Right hindlimb (tissue), 1 donor: ENCODE data around the gene ELOVL7.
"Not testable (repeated sequence)": the region's sequence is repeated elsewhere in the genome, so short reads cannot be mapped to it uniquely, and the experiment has no call there.

Source experiments
- DNase-seq: peaks from one replicate; pipeline ENCODE4 v3.0.0-alpha.2; 2018

The ELOVL7 gene

GRCh38 chr5:60792438-60792837 lies 51.6 kb downstream of the ELOVL7 start:
- no peak for DNase-seq

DNA sequence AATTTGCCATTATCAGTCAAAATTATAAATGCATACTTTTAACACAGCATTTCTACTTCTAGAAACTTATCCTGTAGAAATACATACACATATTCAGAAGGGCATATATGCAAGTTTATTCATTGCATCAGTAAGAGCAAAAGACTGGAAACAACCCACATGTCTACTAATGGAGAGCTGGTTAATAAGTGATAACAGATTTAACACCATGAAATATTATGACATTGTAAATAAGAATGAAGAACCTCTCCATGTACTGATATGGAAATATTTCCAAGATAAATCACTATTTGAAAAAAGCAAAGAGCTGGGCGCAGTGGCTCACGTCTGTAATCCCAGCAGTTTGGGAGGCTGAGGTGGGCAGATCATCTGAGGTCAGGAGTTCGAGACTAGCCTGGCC lies 54.5 kb downstream of the ELOVL7 start:
- no peak for DNase-seq

DNA sequence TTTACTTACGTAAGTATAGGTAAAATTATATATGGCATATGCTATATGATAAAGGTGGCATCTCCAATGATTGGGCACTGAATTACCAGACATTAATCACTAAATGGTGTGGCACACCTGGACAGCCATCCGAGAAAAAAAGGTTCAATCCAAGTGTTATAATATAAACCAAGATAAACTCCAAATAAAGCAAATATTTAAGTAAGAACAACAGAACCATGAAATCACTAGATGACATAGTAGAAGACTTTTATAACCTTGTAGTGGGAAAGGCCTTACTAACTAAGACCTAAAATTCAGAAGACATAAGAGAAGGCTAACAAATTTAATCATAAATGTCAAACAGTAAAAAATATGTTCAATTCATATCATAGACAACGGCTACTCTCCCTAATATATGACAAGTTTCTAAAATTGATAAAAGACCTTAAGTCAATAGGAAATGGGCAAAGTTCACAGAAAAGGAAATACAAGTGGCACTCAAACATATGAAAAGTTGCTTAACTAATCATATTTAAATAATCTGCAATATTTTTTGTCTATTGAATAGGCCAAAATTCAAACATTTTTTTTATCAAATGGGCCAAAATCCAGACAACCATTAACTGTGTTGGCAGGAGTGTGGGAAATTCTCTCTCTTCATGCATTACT lies 55.1 kb downstream of the ELOVL7 start:
- DNase-seq: no peak

DNA sequence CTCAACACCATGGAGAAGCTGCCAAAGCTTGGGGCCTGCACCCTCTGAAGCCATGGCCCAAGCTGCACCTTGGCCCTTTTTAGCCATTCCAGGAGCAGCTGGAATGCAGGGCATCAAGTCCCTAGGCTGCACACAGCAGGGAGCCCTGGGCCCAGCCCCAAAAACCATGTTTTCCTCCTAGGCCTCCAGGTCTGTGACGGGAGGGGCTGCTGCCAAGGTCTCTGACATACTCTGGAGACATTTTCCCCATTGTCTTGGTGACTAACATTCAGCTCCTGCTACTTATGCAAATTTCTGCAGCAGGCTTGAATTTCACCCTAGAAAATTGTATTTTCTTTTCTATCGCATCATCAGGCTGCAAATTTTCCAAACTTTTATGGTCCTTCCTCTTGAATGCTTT lies 64.6 kb downstream of the ELOVL7 start:
- no peak for DNase-seq

DNA sequence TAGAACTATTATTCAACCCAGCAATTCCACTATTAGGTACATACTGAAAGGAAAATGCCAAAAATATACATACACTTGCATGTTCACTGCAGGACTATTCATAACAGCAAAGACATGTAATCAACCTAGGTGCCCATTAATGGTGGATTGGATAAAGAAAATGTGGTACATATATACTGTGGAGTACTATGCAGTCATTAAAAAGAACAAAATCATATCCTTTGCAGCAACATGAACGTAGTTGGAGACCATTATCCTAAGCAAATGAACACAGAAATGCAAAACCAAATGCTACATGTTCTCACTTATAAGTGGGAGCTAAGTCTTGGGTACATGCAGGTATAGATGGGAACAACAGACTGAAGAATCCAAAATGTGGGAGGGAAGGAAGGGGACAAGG lies 67.7 kb downstream of the ELOVL7 start:
- DNase-seq: no peak

GRCh38 chr5:60765019-60765709 lies 78.9 kb downstream of the ELOVL7 start:
- DNase-seq: no peak

GRCh38 chr5:60763061-60763460 lies 81.0 kb downstream of the ELOVL7 start:
- no peak for DNase-seq

GRCh38 chr5:60754495-60754894 lies 89.6 kb downstream of the ELOVL7 start:
- no peak for DNase-seq

- no peak for DNase-seq
These were observed 99.4 kb downstream of the ELOVL7 start for GRCh38 chr5:60744682-60745081.

DNA sequence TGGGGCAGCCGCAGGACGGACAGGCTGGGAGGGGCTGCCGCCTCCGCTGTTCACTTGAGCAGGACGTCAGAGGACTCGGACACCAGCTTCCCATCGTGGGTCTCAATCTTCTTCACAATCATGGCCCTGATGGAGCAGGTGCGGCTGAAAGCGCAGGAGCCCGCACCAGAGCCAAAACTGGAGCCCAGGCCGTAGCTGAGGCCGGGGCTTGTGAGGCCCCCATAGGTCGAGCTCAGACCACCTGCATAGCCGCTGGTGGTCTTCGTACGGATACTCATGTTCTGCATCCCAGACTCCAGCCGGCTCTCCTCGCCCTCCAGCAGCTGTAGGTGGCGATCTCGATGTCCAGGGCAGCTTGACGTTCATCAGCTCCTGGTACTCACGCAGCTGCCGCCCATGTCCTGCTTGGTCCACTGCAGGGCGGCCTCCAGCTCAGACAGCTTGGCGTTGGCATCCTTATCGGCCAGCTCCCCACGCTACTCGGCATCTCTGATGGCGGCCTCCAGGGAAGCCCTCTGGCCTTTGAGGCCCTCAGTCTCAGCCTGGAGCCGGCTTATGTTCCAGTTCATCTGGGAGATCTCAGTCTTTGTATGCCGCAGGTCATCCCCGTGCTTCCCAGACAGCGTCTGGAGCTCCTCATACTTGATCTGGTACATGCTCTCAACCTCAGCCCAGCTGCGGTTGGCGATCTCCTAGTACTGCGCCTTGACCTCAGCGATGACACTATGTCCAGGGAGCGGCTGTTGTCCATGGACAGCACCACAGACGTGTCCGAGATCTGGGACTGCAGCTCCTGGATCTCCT lies 100.4 kb downstream of the ELOVL7 start:
- no peak for DNase-seq

GRCh38 chr5:60740322-60740721 lies 103.7 kb downstream of the ELOVL7 start:
- DNase-seq: no peak

- no peak for DNase-seq
These were observed 105.1 kb downstream of the ELOVL7 start for GRCh38 chr5:60738933-60739332.

DNA sequence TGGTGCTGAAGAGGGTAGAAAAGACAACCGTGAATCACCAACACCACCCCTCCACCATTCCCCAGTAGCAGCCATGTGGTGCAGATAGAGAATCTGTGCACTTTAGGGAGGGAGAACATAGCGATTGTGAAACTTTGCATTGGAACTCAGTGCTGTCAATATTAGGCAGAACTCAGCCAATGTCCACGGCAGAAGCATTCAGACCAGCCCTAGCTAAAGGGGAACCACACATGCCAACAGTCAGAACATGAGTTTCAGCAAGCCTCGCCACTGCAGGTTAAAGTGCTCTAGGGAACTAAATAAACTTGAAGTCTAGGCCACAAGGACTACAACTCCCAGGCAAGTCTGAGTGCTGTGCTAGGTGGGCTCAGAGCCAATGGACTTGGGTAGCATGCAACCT lies 105.6 kb downstream of the ELOVL7 start:
- no peak for DNase-seq

GRCh38 chr5:60730858-60731257 lies 113.2 kb downstream of the ELOVL7 start:
- DNase-seq: not testable (repeated sequence)

DNA sequence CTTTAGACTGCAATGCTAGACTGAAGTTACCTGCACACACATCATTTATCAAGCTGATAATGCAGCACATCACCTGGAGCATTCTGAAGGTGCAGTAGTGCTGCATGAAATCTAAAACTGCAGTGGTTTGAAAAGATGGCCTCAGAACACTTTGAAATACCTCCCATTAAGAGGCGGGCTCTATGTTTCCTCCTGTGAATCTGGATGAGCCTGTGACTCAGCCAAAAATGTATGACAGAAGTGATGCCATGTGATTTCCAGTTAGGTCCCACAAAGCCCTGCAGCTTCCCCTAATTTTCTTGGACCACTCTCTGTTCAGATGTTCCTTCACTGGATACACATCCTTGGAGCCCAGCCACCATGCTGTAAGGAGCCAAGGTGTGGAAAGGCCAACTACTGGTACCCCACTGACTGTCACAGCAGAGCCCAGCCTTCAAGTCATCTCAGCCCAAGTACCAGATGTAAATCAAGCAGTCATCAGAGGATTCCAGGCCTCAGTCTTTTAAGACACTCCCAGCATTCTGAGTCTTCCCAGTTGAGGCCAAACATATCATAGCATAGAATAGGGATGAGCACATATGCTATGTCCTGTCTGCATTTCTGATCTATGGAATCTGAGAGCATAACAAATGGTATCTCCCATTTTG lies 116.9 kb downstream of the ELOVL7 start:
- DNase-seq: no peak

- DNase-seq: no peak
These were observed 119.9 kb downstream of the ELOVL7 start for GRCh38 chr5:60724126-60724525.

- no peak for DNase-seq
These were observed 121.7 kb downstream of the ELOVL7 start for GRCh38 chr5:60722416-60722815.

DNA sequence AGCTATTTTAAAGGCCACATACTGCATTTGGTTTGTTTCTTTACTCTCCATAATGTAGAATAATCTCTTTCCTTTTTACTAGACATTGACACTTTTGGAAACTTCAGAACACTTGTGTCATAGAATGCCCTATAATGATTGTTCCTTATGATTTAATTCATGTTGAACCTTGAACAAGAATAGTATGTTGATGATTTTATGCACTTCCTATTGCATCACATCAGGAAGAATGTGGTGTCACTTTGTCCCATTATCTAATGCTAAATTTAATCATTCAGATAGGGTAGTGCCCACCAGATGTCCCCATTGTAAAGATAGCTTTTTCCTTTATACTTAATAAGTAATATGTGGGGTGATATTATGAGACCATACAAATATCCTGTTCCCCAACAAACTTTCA lies 124.7 kb downstream of the ELOVL7 start:
- DNase-seq: no peak

DNA sequence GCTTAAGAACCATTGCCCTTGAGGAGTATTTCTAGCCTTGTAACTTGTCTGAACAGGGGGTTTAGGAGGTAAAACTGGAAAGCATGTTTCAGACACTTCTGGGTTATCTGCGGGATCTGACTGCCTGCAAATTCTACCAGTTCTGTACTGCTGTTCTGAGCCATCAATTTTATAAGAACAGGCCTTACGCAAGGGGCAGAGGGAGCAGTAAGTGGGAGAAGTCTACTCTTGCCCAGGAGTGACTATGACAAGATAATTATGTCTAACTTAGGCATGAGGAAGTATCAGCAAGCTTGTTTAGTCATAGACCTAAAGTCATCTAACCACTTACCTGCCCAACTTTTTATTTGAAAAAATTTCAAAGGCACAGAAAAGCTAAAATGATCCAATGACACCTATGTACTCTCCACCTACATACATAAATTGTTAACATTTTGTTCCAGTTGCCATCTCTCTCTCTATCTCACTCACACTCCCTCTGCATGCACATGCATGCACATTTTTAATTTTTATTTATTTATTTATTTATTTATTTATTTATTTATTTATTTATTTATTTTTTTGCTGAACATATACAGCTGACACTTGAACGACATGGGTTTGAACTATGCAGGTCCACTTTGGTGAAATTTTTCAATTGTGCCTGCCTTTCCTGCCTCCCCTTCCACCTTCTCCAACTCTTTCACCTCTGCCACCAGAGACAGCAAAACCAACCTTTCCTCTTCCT lies 125.7 kb downstream of the ELOVL7 start:
- DNase-seq: no peak

- not testable (repeated sequence) for DNase-seq
These were observed 128.7 kb downstream of the ELOVL7 start for GRCh38 chr5:60715201-60715928.

GRCh38 chr5:60712950-60713349 lies 131.1 kb downstream of the ELOVL7 start:
- no peak for DNase-seq

DNA sequence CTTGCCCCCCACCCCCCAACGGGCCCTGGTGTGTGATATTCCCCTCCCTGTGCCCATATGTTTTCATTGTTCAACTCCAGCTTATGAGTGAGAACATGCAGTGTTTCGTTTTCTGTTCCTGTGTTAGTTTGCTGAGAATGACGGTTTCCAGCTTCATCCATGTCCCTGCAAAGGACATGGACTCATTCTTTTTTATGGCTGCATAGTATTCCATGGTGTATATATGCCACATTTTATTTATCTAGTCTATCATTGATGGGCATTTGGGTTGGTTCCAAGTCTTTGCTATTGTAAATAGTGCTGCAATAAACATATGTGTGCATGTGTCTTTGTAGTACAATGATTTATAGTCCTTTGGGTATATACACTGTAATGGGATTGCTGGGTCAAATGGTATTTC lies 132.2 kb downstream of the ELOVL7 start:
- DNase-seq: not testable (repeated sequence)
